Stimulated activated CD8-positive, alpha-beta memory T cell treated with anti-CD3 and anti-CD28 coated beads, Interleukin-12 subunit alpha, Interleukin-12 subunit beta, amount 100 ng/mL, for 4 hours (primary cell): ENCODE measurements around the gene SLC44A1.
A peak's percentile ranks its signal among the peaks of the same experiment; 100 is the strongest.

Source experiments
- DNase-seq: peaks from one replicate; pipeline ENCODE4 v3.0.0-alpha.2; 2020; ENCODE audit warnings: low read depth

SLC44A1 gene

DNA sequence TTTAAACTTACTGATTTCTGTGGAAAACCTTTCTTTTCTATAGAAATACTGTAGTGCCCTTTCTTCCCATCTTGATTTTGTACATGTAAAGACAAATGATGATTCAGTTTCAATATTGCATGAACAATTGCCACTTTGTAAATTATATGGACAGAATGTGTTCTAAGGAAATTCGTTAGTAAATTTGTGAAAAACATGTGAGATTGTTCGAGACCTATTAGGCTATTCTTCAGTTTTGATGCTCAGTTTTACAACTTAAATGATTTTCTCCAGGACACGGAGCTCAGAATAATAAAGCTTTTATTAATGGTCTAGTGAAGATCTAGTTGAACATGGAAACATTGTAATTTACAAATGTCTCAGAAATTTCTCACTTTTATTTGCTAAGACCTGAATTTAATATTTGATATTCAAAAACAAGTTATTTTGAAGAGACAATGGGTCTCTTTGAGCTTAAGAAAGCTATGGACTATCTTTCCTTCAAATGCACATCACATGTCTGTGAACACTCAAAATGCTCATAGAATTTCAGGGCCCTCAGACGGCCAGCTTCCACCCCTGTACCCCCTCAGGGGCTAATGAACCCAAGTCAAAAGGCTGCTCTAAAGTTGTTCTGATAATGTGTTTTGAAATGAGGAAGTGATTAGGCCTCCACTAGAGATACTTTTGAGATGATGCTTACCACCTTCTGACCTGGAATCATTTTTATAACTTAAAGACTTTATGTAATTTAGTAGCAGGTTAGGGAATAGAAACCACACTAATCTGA, 149.3 kb downstream of the SLC44A1 start:
- no peak for DNase-seq

DNA sequence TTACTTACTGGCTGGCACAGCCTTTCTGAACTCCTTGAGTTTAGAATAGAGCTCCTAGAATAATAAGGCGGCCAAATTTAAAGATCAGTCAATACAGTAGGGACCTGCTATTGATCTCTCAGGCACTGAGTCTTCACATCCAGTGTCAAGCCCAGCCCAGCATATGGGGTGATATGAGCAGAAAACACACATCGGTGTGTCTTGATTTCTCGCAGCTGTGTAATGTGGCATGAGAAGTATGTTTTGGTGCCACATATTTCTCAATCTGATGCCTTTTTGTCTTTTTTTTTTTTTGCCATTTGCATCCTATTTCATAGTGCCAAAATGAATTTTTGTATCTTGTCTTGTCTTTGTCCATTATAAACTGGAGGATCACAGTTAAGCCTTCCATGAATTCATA, 152.0 kb downstream of the SLC44A1 start:
- DNase-seq: no peak

DNA sequence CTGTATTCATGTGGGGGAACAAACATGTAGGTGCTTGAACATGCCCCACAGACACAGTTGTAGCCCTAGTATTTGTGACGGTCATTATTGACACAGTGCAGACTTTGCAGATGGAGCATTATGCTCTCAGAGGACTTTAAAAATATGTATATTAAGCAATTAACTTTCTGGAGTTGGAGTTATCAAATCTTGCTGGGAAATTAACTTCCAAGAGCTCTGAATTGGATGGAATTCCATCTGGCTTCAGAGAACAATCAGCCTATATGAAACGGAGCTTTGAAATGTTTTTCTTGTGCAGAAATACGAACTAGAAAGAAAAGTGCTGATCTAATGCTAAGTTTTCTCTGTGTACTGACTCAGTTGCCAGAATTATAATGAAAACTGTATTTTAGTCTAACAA, 152.4 kb downstream of the SLC44A1 start:
- no peak for DNase-seq

DNA sequence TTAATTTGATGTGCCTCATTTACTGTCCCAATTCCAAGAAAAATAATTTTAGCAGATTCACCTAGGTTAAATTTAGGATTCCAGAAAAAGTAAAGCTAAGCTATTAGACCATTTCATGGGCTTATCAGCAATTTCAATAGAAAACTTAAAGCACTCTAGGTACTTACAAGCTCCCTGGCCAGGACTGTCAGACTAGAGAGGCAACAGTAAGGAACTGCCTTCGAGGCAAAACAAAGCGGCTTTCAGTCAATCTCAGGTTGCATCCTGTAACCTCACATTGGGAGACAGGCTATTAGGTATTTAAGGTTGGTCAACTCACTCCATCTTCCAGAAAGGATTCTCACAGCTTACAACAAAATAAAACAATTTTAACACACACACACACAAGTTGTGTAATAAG, 154.7 kb downstream of the SLC44A1 start:
- no peak for DNase-seq

DNA sequence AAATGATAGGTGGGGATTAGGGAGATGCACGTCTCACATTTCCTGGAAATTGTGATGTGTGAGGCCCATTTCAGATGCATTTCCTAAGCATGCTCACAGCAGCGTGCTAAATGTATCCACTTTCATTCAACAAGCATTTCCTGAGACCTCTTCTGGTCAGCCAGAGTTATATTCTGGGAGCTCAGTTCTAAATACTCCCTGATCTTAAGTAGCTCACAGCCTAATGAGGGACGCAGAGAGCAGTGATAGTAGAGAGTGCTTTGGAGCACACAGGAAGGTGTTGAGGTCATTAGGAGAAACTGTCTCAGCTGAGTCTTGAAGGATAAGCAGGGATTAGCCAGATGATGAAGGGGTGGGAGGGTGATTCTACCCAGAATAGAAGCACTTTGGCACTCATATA, 157.2 kb downstream of the SLC44A1 start:
- no peak for DNase-seq

DNA sequence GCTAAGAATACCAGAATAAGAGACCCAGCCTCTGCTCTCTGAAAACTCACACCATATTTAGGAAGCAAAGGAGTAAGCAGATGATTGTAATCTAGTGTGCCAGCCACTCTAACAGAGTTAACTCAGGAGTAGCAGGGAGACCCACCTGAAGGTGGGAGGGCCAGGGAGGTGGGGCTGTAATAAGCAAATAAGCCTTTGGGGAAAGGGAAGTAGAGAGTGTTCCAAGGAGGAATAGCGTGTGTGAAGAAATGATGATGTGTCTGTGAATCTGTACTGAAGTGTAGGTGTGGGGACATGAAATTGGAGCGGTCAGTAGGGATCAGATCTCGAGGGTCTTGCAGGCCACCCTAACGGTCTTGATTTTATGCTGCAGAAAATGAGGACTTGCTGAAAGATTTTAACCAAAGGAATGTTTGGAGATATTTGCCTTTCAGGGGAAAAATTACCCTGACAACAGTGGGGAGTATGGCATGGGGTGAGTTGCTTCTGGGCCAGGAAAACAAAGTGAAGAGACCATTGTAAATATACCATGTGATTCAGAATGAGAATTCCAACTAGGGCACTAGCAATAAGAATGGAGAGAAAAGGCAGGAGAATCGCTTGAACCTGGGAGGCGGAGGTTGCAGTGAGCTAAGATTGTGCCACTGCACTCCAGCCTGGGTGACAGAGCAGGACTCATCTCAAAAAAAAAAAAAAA, 159.2 kb downstream of the SLC44A1 start:
- no peak for DNase-seq

DNA sequence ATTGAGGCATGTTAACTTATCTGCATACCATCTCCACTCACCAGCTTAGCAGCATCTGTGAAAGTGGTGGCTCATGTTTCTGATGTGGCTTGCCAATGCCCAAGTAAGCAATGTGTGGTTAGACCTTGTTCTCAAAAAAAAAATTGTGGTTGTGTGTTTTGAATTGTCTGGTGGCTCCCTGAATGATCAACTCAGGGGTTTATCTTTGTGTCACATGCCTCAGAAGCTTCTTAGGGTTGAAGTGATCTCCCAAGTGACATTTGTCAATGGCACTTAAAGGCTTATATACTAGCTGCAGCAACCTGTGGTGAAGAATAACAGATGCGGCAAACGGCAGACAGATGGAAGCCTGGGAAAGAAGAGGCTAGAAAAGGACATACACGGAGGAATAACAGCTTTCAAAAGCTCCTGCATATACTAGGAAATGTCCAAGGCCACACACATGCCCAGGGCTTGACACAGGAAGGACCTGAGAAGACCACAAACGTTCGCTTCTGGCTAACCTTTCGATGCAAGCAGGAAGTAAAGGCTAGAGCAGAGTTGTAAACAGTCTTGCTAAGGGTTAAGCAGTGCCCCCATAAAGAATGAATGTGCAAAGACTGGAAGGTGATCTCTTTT, 161.2 kb downstream of the SLC44A1 start:
- DNase-seq: no peak

DNA sequence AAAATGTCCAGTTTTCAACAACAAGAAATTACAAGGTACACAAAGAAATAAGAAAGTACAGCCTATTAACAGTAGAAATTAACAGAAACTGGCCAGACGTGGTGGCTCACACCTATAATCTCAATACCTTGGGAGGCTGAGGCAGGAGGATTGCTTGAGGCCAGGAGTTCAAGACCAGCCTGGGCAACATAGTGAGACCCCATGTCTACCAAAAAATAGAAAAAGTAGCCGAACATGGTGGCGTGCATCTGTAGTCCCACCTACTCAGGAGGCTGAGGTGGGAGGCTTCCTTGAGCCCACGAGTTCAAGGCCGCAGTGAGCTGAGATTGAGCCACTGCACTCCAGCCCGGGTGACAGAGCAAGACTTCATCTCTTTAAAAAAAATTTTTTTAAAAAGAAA, 161.9 kb downstream of the SLC44A1 start:
- no peak for DNase-seq

DNA sequence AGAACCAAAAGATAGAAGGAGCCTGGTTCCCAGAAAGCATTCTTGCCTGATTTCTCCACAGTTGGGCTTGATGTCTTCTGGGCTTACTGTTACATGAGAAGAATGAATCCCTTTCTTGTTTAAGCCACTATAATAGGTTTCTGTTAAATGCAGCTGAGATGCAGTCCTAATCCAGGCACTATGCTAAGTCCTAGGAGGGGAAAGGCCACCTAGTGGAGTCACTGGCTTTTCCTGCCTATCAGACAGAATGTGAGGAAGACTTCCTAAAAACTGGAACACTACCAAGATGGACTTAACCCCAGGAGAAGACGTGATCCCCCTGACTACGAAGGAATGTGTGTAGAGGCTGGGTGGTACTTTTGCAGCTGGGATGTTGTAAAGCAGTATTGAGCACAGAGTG, 169.1 kb downstream of the SLC44A1 start:
- no peak for DNase-seq

DNA sequence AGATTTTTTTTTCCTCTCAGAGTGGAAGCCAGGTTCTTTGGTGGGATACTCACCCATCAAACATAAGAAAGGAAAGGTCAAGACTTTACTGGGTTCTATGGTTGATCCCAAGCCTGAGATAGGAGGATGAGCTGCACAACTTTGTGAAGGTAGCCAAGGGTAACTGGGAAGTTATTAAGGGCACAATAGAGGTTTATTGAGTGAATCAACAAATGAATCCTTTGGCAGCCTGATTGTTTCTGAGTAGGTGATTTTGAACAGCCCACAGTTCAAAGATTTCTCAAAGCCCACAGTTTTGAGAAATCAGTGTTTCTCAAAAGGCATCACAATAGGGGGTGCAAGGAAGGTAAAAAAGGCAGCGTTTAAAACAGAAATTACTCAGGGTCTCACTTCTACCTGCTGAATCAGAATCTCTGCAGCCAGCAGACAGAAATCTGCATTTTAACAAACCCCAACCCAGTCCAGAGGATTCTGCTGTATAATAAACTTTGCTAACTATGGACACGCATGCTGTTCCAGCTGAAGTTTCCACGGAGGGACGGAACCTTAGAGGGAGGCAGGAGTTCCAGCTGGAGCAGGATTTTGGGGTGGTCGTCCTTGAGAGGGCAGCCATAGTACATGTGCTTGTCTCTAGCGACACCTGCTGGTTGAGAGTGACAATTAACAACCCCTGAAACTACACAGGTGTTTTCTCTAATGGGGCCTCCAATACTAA, 170.7 kb downstream of the SLC44A1 start:
- peak; percentile 11 for DNase-seq

DNA sequence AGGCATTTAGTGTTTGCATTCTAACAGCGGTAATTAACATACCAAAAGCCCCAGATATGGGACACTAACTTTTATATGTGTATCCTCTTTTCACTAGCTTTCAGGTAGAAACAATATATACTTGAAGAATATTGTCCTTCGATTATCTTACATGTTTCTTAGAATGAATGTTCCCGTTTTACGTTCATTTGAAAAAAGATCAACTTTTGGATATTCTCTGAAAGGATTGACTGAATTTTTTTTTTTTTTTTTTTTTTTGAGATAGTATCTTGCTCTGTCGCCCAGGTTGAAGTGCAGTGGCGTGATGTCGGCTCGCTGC, 171.2 kb downstream of the SLC44A1 start:
- DNase-seq: no peak

DNA sequence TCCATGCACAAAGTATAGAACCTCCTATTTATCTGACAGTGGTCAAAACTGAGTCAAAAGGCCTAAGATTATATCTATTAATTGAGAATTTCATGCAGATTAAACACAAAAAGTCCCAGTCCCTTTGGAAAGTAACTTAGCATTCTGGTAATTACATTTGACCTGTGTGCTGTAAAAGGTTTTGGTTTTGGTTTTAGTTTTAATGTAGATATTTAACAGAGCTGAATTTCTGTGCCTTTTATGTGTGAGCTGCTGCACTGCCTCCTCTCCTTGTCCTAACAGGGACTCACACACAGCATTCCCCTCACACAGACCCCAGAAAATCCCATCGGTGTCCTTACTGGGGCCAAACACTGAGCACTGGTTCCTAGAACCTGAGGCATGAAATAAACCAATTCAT, 172.4 kb downstream of the SLC44A1 start:
- no peak for DNase-seq

DNA sequence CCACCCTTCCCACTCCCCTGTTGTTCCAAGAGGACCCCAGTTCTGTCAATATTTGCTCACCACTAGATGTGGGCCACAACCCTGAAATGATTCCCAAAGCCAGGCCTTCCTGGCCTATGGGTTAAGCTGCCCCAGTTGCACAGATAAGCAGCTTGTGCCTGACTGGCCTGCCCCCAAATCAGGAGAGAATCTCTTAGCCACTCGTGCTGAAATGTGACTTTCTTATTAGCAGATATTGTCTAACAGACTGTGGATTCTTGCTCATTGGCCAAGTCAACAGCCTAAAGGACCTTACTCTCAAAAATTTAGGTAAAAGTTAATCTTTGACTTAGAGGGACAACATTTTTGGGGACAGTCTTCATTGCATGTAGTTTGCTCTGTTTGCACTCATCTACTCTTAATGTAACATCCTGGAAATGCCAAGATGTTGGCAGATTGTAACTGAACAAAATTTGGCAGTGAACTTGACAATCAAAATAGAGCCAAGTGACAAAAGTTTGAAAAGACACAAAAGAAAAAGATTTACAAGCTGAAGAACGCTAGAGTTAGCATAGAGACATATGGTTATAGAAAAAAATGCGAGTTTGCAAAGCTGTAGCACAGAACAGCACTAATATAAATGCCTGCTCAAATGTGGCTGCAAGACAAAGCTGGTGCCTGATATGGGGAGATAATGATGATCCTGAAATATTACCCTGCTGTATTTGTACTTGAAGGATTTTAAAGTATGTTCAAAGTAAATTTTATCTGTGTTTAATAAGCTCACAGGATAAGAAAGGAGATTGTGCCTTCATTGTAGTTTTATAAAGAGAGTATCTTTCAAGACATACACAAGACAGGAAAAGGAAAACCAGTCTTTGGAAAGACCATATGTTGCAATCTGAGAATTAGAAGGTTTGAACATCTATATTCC, 174.4 kb downstream of the SLC44A1 start:
- no peak for DNase-seq

DNA sequence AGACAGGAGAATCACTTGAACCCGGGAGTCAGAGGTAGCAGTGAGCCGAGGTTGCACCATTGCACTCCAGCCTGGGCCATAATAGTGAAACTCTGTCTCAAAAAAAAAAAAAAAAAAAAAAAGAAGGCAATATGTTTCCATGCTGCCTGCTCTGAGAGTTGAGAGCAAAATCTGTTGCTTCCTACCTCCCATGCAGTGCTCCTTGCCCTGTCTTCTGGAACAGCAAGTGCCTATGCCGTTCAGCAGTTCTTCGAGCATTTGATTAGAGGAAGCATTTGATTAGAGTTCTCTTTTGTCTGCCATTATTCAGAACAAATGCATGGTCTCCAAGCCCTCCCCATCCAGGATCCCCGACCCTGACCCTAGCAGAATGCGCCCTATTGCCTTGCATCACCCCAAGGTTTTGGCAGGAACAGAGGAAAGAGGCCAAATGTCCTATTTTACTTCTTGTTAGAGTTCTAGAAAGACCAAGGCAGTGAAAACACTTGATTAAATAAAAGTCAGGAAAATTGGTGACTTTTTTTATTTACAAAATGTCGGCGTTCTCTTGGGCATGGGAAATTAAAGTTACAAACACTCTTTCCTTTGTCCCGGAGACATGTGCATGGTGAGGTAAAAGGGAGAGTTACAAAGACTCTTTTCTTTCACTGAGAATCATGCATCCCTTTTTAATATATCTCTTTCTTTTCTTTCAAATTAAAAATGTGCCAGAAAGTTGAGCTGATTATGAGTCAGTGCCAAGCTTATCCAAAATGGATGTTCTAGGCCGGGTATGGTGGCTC, 175.6 kb downstream of the SLC44A1 start:
- no peak for DNase-seq

DNA sequence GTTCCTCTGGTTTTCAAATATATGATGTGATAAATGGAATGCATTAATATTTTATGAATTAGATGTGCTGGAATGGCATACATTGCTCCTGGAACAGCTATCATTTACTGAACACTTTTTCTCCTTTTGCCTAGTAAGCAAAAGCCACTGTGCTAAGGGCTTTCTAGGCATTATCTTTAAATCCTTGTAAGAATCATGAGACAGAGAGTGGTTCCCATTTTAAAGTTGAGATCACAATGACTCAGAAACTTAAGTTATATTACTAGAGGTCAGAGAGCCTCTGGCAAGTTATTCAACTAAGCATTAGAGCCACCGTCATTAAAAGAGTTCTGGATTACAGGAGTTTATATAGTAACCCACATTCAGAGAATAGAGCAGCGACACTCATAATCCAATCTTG, 176.7 kb downstream of the SLC44A1 start:
- no peak for DNase-seq

DNA sequence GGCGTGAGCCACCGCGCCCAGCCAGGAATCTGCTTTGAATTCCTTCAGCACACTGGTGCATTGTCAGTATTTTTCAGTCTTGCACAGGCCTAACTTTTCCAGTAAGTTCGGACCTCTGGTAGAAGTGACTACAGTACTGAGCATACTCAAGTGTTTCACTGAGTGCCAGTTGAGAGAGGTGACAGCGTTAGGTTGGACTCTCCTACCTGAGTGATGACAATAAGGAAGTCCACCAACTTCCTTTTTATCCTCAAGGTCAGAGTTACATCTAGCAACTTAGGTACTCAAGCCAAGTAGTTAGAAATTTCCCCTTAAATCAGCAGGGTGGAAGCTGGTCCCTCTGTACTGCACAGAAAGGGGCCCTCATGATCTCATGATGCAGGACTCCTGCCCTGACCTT, 177.4 kb downstream of the SLC44A1 start:
- no peak for DNase-seq

DNA sequence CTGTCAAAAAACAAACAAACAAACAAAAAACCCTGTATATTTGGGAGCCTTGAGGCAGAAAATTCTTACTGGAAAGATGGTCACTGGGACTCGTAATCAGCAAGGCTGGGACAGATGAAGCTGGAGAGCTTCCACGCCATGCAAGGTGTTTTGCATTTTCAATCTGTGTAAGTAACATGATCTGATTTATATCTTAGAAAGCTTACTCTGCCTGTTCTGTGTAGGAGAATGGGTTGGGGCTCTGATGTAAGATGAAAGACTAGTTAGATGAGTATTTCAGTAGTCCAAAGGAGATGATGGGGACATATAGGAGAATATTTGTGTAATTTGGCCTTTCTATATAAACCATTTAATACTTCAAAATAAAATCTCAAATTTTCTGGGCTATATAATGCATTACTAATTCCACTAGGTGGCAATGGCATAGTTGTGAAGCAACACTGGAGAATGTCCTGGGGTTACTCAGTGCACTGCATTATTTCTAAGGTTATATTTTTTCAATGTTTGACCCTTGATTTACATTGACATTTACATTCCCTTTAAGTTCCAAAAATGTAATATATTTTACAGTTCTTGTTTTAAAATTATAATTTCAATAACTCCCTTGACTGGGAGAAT, 181.5 kb downstream of the SLC44A1 start:
- no peak for DNase-seq

DNA sequence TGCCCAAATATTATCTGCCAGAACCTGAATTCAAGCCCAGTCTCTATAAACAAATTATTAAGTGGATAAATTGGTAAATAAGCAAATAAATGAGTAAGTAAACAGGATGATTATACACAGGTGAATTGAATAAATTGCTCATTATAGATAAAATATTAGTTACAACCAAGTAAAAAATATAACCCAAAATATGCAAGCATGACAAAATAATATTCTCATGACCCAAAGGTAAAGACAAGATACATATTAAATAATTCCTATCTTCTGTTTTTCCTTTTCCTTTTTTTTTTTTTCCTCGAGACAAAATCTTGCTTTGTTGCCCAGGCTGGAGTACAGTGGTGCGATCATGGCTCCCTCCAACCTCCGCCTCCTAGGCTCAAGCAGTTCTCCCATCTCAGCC, 182.2 kb downstream of the SLC44A1 start:
- DNase-seq: no peak

DNA sequence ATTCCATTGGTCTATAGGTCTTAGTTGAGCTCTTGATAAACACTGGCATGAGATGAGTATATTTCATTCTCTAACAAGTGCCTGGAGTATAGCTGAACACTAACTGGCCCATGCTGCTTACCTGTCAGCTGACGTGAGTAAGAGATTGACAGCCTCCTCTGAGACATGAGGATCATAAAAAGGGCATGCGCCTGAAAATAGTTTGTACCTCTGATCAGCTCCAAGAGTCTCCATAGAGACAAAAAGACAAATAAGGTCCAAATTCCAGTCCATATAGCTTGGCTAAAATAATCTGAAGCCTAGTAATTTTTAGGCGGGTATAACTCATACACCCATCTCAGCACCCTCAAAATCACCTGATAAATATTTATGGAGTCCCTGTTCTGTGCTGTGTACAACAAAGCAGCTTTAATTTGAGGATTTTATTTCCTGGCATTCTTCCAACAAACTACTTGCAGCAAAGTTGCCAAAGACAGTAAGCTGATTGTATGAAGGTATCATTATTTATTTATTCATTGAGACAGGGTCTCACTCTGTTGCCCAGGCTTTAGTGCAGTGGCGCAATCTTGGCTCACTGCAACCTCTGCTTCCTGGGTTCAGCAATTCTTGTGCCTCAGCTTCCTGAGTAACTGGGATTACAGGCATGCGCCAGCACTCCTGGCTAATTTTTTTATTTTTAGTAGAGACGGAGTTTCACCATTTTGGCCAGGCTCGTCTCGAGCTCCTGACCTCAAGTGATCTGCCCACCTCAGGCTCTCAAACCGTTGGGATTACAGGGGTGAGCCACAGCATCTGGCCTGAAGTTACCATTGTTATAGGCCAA, 187.2 kb downstream of the SLC44A1 start:
- no peak for DNase-seq
